Right forelimb (tissue), 1 donor: ENCODE results near the gene FRRS1.

Experiments used
- DNase-seq: peaks from one replicate; pipeline ENCODE4 v3.0.0-alpha.2; 2018

Gene FRRS1

GRCh38 chr1:99675292-99675691 is 91.1 kb downstream of the FRRS1 start:
- DNase-seq: no peak

GRCh38 chr1:99674115-99675064 is 92.0 kb downstream of the FRRS1 start:
- DNase-seq: no peak

- DNase-seq: no peak
These were observed 93.1 kb downstream of the FRRS1 start for GRCh38 chr1:99673315-99673714.

GRCh38 chr1:99672530-99673213 is 93.8 kb downstream of the FRRS1 start:
- DNase-seq: no peak

GRCh38 chr1:99672038-99672437 is 94.4 kb downstream of the FRRS1 start:
- DNase-seq: no peak

GRCh38 chr1:99670583-99670982 is 95.9 kb downstream of the FRRS1 start:
- DNase-seq: no peak

- DNase-seq: no peak
These were observed 96.6 kb downstream of the FRRS1 start for GRCh38 chr1:99669821-99670220.

- no peak for DNase-seq
These were observed 97.1 kb downstream of the FRRS1 start for GRCh38 chr1:99669376-99669775.

GRCh38 chr1:99665212-99665611 is 101.2 kb downstream of the FRRS1 start:
- no peak for DNase-seq

DNA sequence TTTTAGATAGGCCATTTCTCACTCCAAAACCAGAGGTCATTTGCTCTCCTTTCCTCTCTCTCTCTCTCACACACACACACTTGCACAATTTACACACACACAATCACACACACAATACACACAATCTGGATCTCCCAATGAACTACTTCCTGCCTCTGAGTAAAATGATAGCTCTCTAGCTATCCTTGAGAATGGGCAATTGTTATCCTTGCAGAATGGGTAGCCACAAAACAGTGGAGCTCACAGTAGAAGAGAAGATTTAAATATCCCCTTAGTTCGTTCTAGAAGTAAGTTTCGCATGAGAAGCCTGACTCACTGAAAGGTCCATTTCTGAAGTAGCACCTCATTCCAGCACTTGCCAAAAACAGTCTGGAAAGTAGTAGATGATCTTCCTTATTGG is 102.9 kb downstream of the FRRS1 start:
- DNase-seq: no peak

DNA sequence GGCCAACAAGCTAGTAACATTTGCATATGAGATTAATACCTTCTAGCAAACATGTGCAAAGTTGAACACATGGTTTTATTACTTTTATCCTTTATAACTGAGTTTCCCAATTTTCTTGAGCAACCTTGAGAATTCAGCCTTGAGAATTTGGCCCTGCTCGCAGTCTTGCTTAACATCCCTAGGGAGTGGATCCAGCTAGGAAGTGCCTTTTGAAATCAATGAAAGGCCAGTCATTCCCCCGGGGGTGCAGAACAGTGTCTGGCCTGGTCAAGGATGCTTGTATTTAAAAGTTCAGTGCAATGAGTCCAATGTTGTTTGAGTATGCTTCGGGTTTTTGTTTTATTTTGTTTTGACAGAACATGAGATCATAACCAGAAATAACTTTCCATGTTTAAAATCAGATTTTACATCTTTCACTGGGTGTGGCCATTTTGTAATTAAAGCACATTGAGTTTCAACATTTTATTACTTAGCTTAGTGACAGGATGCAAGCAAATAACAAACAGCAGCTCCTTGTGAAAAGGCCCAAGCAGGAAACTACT is 103.8 kb downstream of the FRRS1 start:
- no peak for DNase-seq

- no peak for DNase-seq
These were observed 104.7 kb downstream of the FRRS1 start for GRCh38 chr1:99661780-99662179.

- no peak for DNase-seq
These were observed 105.9 kb downstream of the FRRS1 start for GRCh38 chr1:99660496-99660895.

DNA sequence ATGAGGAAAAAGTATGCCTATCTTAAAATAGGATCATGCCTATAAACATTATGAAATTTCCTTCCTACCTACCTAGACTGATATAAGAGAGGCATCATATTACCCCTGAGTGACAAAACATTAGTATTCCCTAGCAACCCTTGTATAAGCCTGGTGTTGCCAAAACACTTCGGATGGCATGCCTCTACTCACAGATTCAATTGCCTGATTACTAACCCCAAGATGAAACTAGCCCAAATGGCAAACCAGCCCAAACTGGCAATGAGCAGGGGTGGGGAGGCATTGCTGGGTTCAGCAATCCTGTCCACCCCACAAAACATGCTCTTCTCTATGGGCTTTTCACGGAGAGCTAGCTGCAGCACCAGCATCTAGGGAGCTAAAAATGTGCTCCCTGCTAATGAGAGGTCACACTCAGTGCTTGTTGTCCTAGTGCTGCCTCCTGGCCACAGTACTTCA is 106.7 kb downstream of the FRRS1 start:
- DNase-seq: no peak
